ENCODE measurements around the gene KLHDC8B.
"Not testable (repeated sequence)": the region's sequence is repeated elsewhere in the genome, so short reads cannot be mapped to it uniquely, and the experiment has no call there.

KLHDC8B gene

DNA sequence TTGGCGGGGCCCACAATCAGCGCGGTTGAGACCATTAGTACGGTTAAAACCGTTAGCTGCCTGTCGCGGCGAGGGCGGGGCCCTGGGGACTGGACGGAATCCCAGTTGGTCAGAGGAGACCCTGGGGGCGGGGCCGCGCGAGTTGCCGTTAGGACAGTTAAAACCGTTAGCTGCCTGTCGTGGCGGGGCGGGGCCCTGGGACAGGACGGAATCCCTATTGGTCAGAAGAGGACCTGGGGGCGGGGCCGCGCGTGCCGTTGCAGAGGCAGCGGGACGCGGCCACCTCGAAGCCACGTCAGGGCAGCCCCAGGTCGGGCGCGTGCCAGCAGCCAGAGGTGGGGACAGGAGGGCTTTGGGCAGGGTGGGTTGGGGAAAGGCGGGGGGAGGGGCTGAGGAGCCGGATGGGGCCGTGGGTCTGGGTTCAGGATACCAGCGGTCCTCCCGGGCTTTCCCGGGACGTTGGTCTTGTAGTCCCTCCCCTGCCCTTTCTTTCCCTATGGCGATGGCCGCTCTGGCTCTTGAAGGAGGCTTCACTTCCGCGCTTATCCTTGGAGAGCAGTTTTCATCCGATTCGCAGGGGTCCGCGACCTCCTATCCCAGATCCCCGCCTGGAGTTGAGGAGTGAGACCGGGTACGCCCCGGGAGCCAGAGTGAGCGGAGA, 28.0 kb downstream of the KLHDC8B start:
- no peak for FAIRE-seq
- TF ChIP-seq POLR2A (IDR thresholded peaks at IDR 0.05; ENCODE audit: low read depth, low read length): no peak
- no peak for DNase-seq (ENCODE audit: insufficient read length)

DNA sequence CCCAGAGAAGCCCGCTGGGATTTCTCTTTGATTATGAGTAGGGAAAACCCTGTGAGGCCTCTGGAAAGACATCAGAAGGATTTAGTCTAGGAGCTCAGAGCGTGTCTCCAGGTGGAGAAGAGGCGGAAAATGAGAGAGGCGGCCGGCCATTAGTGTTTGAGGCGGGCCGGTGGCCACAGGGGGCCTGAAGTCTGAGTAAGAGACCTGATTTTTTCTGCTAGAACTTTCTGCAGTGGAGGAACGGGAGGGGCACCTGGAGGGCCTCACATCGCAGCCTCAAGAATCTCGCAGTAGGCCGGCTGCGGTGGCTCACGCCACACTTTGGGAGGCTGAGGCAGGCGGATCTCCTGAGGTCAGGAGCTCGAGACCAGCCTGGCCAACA, 28.5 kb downstream of the KLHDC8B start:
- TF ChIP-seq TAF1 (IDR thresholded peaks at IDR 0.05; ENCODE audit: borderline replicate concordance, low read depth, low read length): no peak
- TF ChIP-seq POLR2AphosphoS5 (IDR thresholded peaks at IDR 0.05; ENCODE audit: low read depth, low read length): no peak
- no peak for TF ChIP-seq POLR2A (IDR thresholded peaks at IDR 0.05; ENCODE audit: low read depth, low read length)
- no peak for FAIRE-seq
- no peak for DNase-seq (ENCODE audit: insufficient read length)

DNA sequence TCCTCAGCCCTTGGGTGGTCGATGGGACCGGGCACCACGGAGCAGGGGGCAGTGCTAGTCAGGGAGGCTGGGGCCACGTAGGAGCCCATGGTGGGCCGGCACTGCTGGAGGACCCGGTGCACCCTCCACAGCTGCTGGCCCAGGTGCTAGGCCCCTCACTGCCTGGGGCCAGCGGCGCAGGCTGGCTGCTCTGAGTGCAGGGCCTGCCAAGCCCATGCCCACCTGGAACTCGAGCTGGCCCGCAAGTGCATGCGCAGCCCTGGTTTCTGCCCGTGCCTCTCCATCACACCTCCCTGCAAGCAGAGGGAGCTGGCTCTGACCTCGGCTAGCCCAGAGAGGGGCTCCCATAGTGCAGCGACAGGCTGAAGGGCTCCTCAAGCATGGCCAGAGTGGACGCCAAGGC, 42.1 kb downstream of the KLHDC8B start:
- TF ChIP-seq POLR2A (IDR thresholded peaks at IDR 0.05; ENCODE audit: low read depth, low read length) (no peak), POLR2AphosphoS5 (IDR thresholded peaks at IDR 0.05; ENCODE audit: low read depth, low read length) (no peak), TAF1 (IDR thresholded peaks at IDR 0.05; ENCODE audit: borderline replicate concordance, low read depth, low read length) (no peak)
- FAIRE-seq: no peak
- DNase-seq (ENCODE audit: insufficient read length): no peak

DNA sequence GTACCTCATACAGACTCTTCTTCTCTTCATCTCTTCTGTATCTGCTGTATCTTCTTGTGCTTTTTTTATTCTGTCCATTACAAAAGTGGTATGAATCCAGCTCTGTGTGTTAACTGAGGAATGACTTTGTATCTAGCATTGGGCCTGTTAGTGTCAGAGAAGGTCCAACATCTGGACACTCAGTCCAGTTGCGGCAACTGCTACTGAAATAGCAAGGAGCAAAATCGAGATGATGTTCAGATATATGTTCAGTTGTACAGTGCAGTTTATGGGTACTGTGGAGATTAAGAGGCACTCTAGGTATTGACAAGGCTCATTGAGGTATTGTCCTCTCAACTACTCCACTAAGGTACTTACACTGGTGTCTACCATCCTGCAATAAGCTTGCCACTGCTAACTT, 42.6 kb downstream of the KLHDC8B start:
- DNase-seq (ENCODE audit: insufficient read length) (no peak), FAIRE-seq (no peak)
- TF ChIP-seq TAF1 (IDR thresholded peaks at IDR 0.05; ENCODE audit: borderline replicate concordance, low read depth, low read length) (no peak), POLR2AphosphoS5 (IDR thresholded peaks at IDR 0.05; ENCODE audit: low read depth, low read length) (no peak)

DNA sequence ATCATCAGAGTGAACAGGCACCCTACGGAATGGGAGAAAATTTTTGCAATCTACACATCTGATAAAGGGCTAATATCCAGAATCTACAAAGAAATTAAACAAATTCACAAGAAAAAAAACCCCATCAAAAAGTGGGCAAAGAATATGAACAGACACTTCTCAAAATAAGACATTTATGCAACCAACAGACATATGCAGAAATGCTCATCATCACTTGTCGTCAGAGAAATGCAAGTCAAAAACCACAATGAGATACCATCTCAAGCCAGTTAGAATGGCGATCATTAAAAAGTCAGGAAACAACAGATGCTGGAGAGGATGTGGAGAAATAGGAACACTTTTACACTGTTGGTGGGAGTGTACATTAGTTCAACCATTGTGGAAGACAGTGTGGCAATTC, 45.3 kb downstream of the KLHDC8B start:
- not testable (repeated sequence) for DNase-seq (ENCODE audit: insufficient read length); FAIRE-seq

DNA sequence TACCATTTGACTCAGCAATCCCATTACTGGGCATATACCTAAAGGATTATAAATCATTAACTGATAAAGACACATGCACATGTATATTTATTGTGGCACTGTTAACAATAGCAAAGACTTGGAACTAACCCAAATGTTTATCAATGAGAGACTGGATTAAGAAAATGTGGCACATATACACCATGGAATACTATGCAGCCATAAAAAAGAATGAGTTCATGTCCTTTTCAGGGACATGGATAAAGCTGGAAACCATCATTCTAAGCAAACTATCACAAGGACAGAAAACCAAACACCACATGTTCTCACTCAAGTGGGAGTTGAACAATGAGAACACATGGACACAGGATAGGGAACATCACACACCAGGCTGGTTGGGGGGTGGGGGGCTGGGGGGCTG, 45.7 kb downstream of the KLHDC8B start:
- not testable (repeated sequence) for FAIRE-seq; DNase-seq (ENCODE audit: insufficient read length)

DNA sequence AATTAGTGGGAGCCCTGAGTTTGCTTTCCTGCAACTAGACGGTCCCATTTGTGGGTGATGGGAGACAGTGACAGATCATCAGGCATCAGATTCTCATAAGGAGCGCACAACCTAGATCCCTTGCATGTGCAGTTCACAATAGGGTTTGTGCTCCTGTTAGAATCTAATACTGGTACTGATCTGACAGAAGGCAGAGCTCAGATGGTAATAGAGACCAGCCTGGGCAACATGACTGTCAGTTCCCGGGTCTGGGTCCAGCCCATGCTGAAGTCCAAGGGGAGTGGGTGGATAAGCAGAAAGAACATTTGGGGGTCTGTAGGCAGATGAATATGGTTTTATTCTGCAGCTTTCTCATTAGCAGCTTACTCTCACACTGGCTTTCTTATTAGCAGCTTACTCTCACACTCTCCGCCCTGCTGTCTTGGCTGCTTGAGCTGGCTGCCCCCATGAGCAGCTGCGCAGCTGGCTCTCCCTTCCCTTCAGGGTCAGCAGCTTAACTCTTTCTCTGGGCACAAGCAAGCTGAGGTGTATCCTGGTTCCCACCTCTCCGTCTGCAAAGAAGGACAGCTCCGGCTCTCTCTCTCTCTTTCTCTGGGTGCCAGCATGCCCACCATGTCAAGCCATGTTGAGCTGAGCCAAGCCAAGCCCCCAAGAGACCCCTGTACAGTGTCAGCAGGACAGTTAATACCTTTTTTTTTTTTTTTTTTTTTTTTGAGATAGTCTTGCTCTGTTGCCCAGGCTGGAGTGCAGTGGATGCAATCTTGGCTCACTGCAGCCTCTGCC, 46.5 kb downstream of the KLHDC8B start:
- FAIRE-seq (no peak), DNase-seq (ENCODE audit: insufficient read length) (no peak)
- TF ChIP-seq POLR2AphosphoS5 (IDR thresholded peaks at IDR 0.05; ENCODE audit: low read depth, low read length): no peak

DNA sequence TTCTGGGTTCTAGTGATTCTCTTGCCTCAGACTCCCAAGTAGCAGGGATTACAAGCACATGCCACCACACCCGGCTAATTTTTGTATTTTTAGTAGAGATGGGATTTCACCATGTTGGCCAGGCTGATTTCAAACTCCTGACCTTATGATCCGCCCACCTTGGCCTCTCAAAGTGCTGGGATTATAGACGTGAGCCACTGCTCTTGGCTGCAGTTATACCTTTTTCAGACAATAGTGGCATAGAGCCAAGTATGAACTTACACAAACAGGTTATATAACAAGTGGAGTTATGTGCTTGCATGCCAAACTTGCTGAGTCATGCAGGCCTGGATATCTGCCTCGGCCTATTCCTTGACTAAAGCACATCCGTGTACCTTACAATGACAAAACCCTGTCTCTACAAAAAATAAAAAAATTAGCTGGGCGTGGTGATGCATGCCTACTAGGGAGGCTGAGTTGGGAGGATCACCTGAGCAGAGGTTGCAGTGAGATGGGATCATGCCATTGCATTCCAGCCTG, 47.1 kb downstream of the KLHDC8B start:
- FAIRE-seq; DNase-seq (ENCODE audit: insufficient read length): not testable (repeated sequence)

DNA sequence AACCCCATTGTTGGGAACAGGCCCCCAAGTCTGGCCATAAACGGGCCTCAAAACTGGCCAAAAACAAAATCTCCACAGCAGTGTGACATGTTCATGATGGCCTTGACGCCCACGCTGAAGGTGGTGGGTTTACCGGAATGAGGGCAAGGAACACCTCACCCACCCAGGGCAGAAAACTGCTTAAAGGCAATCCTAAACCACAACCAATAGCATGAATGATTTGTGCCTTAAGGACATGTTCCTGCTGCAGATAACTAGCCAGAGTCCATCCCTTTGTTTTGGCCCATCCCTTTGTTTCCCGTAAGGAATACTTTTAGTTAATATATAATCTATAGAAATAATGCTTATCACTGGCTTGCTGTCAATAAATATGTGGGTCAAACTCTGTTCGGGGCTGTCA, 47.7 kb downstream of the KLHDC8B start:
- TF ChIP-seq TAF1 (IDR thresholded peaks at IDR 0.05; ENCODE audit: borderline replicate concordance, low read depth, low read length) (no peak), POLR2A (IDR thresholded peaks at IDR 0.05; ENCODE audit: low read depth, low read length) (no peak), POLR2AphosphoS5 (IDR thresholded peaks at IDR 0.05; ENCODE audit: low read depth, low read length) (no peak)
- FAIRE-seq (no peak), DNase-seq (ENCODE audit: insufficient read length) (no peak)

DNA sequence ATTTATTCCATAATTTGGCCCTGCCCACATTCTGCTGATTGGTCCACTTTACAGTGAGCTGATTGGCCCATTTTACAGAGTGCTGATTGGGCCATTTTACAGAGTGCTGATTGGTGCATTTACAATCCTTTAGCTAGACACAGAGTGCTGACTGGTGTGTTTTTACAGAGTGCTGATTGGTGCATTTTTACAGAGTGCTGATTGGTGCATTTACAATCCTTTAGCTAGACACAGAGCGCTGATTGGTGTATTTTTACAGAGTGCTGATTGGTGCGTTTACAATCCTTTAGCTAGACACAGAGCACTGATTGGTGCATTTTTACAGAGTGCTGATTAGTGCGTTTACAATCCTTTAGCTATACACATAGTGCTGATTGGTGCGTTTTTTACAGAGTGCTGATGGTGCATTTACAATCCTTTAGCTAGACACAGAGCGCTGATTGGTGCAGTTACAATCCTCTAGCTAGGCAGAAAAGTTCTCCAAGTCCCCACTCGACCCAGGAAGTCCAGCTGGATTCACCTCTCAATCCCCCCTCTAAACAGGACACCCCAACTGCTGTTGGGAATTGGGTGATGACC, 49.7 kb downstream of the KLHDC8B start:
- not testable (repeated sequence) for FAIRE-seq; DNase-seq (ENCODE audit: insufficient read length)

DNA sequence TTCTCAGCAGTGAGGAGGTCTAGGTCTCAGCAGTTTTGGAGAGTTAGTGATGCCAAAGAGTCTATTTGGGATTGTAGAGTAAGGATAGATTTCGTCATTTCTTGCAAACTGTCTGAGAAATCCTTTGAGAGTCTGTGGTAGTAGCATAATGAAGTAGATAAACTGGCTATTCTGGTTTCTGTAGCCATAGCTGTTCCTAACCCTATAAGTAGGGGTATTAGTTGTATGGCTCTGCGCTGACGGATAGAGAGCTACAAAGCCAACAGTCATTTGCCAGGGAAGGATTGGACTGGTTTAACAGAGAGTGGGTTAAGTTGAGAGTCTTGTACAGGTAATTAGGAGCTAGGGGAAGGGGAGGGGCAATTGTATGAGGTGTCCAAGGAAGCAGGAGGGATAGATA, 50.6 kb downstream of the KLHDC8B start:
- TF ChIP-seq TAF1 (IDR thresholded peaks at IDR 0.05; ENCODE audit: borderline replicate concordance, low read depth, low read length): no peak
- FAIRE-seq (no peak), DNase-seq (ENCODE audit: insufficient read length) (no peak)
